Islet precursor cell (in vitro differentiated cells): ENCODE measurements around the gene PAX2.

Experiments
- DNase-seq: peaks from one replicate; pipeline ENCODE4 v3.0.0-alpha.2; 2018

Gene PAX2

GRCh38 chr10:100725071-100725471 lies 20.3 kb upstream of the PAX2 start:
- DNase-seq = peak; percentile 45

DNA sequence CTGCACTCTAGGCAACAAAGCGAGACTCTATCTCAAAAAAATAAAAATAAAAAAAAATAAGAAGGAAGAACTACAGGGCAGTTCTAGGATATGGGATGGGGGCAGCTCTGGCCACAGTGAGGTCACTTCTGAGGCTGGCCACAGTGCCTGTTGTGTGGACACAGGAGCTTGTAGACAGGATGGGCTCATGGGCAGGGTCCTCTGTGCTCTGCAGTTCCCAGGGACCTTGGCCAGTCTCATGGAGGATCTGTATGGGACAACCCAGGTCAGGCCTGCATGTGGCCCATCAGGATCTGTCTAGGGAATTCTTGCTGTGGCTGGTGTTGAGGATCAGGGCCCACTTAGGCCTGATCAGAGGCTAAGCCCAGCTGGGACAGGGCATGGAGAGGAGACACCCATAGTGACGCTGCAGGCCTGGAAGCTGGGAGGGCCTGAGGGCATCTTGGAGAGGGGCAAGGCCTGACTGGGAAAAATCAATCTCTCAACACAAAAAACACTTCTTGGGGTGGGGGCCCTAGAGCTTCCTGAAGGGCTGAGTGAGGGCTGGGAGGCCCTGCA lies 19.4 kb upstream of the PAX2 start:
- no peak for DNase-seq

- no peak for DNase-seq
Measured at GRCh38 chr10:100727808-100728207, 17.6 kb upstream of the PAX2 start.

DNA sequence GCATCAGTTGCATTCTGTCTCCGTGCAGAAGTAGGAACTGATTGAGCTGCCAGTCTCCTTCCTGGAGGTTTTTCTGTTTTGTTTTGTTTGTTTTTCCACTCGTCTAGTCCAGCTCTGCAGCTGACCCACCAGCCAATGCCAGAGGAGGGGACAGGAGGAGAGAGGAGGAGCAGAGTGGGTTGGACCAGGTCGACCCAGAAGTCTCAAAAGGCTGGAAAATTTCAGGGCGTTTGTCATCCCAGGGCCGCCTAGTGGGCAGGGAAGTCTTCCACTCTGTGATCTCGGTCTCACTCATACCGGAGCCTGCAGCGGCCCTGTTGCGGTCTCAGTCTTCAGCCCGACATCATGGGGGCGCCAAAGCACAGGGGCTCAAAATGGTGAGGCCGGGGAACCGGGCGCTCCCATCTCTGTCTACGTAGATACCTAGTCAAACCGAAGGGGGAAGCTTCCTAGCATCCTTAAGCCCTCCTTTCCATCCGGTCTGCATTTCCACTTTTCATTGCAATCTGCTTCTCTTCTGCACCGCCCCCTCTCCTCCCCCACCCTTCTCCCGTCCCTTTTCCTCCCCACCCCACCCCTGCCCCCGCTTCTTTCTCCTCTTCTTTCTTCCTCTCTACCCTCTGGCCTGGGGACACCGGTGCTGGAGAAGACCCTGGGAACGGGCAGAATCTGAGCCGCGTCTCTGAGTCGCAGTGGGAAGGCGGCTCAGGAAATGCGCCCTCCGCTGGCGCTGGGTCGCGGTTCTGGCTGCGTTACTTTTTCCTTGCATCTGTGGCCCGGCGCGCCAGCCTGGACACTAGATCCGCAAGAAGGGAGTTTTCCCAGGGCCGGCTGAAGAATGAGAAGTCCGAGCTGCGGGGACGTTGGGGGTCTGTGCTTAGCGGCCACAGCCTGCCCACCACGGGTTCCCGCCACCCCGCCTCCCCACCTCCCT lies 16.2 kb upstream of the PAX2 start:
- peak; percentile 88 for DNase-seq

DNA sequence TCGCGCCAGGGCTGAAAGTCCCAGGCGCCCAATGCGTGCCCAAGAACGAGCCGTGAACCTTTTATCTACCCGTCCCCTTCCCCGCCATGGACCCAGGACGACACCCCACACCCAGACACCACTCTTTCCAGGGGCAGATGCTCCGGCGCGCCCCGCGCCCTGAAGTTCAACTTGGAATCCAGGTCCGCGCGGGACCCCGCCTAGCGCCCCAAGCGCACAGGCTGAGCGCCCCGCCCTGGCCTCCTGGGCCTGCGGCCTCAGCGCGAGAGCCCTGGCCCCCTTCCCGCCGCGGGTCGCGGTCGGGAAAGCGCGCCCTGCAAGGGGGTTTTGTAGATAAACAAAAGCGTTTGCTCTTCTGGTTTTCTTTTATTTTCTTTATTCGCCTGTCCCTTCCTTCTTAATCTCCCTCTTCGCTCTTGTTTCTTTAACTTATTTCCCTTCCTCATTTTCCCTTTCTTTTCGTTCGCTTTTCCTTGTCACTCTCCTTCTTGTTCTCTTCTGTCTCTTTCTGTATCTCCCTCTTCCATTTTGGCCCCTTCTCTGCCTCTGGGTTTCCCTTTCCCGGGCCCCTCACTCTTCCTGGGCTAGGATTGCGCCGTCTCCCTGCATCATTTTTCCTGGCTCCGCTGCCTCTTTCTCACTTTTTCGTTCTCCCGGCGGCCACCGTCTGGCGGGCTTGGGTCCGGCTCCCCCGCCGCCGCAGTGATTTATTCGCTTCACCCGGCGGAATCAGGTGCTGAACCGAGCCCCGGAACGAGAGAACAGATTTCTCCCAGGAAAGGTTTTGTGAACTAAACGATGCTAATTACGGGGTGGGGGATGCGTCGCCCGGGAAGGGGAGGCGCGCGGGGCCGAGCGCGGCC lies 15.3 kb upstream of the PAX2 start:
- no peak for DNase-seq

- DNase-seq = peak; percentile 67
Measured at GRCh38 chr10:100730725-100731406, 14.5 kb upstream of the PAX2 start.

- no peak for DNase-seq
Measured at GRCh38 chr10:100731407-100732240, 13.8 kb upstream of the PAX2 start.

DNA sequence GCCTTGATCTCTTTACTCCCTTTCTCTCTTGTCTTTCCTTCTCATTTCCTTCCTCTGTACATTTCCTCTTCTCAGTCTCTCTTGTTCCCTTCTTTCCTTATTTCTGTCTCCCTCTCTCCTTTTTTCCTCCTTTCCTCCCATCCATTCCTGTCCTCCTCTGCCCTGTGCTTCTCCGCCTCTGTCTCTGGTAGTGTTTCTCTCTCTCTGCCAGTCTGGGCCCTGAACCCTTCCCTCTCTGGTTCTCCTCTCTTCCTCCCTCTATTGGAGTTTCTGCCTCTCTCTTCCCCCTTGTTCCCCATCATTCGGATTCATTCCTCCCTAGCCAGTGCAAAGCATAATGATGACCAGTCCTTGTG lies 13.2 kb upstream of the PAX2 start:
- DNase-seq = no peak

DNA sequence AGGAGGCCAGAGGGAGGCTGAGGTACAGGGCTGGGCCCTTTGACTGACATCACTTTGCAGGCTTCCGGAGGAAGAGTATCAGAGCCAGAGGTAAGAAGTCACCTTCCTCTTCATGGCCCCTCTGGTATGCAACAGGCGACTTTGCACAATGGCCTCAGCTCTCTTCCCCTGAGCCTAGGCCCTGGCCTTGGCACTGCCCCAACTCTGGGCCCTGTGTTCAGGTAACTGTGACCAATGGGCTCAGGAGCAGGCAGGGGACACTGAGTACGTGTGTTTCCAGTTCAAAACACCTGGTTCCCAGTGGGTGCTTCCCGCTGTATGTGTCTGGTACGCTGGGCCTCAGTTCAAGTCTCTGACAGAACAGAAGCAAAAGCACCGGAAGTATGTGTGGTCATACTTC lies 12.1 kb upstream of the PAX2 start:
- no peak for DNase-seq

DNA sequence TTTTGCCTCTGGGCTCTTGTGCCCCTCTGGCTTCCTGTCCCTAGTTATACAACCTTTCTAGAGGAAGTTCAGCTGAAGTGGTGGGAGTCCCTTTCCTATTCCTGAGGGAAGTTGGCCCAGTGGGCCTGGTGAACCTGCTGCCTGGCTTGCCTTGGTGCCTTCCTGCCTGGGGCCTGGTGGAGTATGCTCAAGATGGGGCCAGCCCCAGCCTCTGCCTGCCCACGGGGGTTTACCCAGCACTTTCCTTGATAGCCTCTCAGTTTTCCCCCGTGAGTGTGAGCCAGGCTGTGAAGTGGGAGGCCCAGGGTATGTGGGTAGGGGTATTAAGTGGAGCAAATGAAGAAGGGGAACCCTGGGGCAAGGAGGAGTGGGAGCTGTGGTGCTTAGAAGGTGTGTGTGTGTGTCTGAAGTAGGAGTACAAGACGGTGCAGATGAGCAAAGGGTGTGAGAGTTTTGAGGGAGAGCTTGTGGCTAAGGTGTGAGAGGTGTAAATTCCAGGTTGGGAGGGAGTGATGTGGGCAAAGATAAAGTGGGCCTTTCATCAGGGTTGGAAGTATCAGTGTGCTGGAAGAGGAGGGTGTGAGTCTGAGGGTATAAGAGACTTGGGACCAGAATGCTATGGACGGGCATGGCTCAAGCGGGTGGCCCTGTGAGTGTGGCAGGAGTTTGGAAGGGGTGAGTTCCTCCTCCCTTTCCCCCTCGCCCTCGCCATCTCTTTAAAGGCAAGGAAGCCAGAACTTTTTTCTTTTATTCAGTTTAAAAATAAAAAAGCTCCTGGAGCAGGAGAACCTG lies 10.9 kb upstream of the PAX2 start:
- no peak for DNase-seq

DNA sequence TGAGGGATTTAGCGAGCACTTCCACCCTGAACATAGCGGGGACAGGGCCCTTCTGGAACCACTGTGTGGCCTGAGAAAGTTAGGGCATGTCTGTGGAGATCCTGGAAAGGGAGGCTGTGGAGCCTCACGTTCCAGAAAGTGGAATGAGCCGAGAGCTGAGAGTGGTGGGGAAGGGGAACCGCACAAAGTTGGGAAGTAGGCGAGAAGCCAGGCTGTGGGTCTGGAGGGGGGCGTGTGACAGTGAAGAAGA lies 10.4 kb upstream of the PAX2 start:
- no peak for DNase-seq

DNA sequence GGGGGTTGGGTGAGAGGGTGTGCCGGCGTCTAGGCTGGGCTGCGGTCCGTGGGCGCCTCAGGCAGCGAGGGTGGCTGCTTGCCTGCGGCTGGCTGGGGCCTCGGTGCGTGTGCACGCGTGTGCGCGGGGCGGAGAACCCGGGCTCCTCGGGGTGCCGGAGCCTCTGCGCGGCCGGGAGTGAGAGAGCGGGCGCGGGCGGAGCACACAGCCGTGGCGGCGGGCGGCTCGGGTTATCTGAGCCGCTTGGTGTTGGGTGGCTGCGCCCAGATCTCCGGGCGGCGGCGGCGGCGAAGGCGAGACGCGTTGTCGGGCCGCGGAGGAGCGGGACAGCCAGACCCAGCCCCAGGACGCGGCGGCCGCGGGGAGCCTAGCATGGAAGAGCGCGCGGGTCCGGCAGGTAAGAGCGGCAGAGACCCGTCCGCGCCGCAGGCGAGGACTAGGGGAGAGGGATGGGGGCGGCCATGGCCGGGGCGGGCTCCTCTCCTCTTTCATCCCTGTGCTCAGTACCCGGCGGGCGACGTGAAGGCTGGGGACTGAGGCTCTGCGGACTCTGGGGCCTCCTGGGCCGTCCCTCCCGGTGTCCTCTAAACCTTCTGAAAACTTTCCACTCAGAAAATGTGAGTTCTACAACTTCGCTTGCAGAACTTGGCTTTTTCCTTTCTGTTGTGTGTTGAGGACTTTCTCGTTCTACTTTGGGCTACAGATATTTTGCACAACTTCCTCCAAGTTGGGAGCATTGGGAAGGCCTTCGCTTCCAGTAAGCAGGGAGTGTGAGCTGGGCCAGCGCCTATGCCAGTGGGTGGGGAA lies 9.8 kb upstream of the PAX2 start:
- peak; percentile 59 for DNase-seq

DNA sequence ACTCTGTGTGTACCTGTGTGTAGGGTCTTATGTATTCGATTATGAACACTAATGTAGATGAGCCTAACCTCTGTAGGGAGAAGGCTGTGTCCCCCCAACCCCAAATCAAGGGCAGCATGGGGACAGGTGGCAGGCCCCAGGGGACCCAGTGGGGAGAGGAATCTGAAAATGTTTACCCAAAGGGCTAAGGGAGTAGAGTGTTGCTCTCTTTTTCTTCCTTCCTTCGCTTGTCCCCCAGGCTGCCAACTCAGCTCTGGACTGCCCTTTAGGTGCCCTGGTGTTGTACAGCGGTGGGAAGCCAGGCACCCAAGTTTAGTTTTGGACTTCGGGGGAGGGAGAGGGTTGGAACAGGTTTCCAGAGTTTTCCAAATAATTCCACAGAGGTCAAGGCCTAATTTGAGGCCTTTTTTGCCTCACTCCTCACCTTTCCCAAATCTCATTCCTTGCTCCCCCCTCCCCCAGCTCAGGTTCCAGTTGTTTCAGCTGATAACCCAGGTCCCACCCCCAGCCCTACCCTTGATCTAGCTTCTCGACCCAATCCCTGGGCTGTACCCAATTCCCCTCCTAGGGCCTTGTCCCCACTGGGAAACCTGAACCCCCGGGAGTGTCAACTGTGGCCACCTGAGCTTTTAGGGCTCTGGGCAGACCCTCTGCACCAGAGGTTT lies 9.1 kb upstream of the PAX2 start:
- no peak for DNase-seq

- no peak for DNase-seq
Measured at GRCh38 chr10:100736809-100737354, 8.5 kb upstream of the PAX2 start.

DNA sequence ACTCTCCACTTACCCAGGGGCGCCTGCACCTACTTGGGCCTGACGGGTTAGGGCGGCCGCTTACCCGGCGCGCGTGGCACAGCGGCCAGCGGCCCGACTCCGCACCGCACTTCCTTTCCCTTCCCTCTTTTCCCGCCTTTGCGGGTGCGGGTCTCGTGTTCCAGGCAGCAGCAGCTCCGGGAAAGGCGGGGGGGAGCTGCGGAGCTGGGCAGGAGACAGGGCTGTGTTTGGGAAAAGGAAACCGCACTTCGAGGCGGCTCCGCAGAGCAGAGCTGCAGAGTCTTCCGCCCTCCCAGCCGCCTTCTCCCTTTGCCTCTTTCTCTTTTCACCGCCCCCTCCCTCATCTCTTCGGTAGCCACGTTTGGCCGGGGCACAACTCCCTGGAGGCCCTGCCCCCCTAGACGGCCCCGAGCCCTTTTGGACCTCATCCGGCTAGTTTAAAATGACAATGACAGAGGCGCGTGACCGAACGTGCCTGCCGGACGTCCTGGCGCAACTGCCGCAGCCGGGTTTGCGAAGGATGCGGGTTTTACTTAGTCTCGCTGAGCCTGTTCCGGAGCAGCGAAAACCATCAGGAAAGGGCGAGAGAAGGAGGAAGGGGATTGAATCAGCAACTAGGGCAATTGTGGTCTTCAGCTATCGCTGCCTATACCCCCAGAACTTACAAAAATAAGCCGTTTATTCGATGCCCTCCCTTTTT lies 7.9 kb upstream of the PAX2 start:
- peak; percentile 63 for DNase-seq

DNA sequence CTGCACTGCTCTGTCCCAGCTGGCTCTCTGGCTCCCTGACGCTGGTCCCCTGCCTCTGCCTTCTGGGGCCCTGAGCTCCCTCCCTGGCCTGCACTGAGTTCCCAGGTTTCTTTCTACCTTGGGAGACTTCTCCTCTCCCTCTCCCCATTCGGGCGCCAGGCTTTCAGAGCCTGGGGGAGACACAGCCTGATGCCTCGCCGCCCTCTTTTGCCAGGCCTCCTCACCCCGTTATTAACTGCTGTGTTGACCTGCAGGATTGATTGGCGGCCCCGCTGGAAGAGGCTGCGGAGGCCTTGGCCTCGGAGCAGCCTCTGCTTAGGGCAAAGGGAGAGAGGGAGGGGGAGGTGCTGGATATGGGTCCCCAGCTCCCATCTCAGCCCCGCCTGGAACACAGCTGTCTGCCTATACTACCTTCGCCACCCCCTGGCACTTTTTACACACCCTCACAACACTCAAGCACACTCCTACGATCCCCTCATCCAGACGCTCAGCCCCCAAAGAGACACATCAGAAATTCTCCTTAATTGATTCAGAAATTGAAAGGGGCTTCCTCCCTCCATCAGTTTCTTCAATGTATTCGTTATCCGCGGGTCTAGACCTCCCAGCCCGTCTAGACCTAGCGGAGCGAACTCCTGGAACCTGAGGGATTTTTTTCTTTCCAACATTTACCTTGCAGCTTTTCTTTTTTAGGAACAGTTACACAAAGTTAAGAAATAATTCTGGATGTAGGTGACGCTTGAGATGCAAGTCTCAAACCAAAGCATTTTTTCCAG lies 7.1 kb upstream of the PAX2 start:
- DNase-seq = no peak

- DNase-seq = peak; percentile 76
Measured at GRCh38 chr10:100739517-100740368, 5.6 kb upstream of the PAX2 start.
